SK-N-SH treated with all-trans-retinoic acid at 6 μM for 48 hours (cell line): Measurements from ENCODE around the gene RGL2.

Source experiments
- ATAC-seq: fragments of 200-7000 bp; cut with Tn5 transposase; 3 replicates; pipeline ENCODE4 v1.9.1; 2020; ENCODE audit warnings: mild to moderate bottlenecking, moderate library complexity
- BACH2 ChIP-seq: fragments of 250-450 bp; sonication (Bioruptor Pico); IDR thresholded peaks from 2 replicates; pipeline ENCODE4 v1.9.0; 2021; ENCODE audit warnings: mild to moderate bottlenecking, borderline replicate concordance
- CSDC2 ChIP-seq: fragments of 250-450 bp; sonication (Bioruptor Pico); IDR thresholded peaks from 2 replicates; pipeline ENCODE4 v1.5.0; 2020; ENCODE audit warnings: mild to moderate bottlenecking, moderate library complexity
- GLIS3 ChIP-seq: fragments of 250-450 bp; sonication (Bioruptor Pico); IDR thresholded peaks from 2 replicates; pipeline ENCODE4 v1.5.0; 2020; ENCODE audit warnings: mild to moderate bottlenecking, moderate library complexity
- ISL1 ChIP-seq: fragments of 250-450 bp; sonication (Bioruptor Pico); IDR thresholded peaks from 2 replicates; pipeline ENCODE4 v2.1.2; 2022; ENCODE audit warnings: mild to moderate bottlenecking, moderate library complexity
- OSR1 ChIP-seq: fragments of 250-450 bp; sonication (Bioruptor Pico); IDR thresholded peaks from 2 replicates; pipeline ENCODE4 v1.8.0; 2022; ENCODE audit warnings: moderate library complexity, mild to moderate bottlenecking, inconsistent platforms
- PPARA ChIP-seq: fragments of 250-450 bp; sonication (Bioruptor Pico); IDR thresholded peaks from 2 replicates; pipeline ENCODE4 v1.5.0; 2020; ENCODE audit warnings: mild to moderate bottlenecking, borderline replicate concordance
- RARB ChIP-seq: fragments of 250-450 bp; sonication (Bioruptor Pico); IDR thresholded peaks from 2 replicates; pipeline ENCODE4 v1.8.0; 2021; ENCODE audit warnings: mild to moderate bottlenecking, moderate library complexity
- SNAI2 ChIP-seq: fragments of 250-450 bp; sonication (Bioruptor Pico); IDR thresholded peaks from 2 replicates; pipeline ENCODE4 v1.5.0; 2020; ENCODE audit warnings: mild to moderate bottlenecking, moderate library complexity
- TCF4 ChIP-seq: fragments of 250-450 bp; sonication (Bioruptor Pico); IDR thresholded peaks from 2 replicates; pipeline ENCODE4 v1.8.0; 2021; ENCODE audit warnings: mild to moderate bottlenecking, moderate library complexity, borderline replicate concordance
- TOX ChIP-seq: fragments of 250-450 bp; sonication (Bioruptor Pico); IDR thresholded peaks from 2 replicates; pipeline ENCODE4 v1.8.0; 2021; ENCODE audit warnings: mild to moderate bottlenecking, moderate library complexity, borderline replicate concordance
- ZFP3 ChIP-seq: fragments of 250-450 bp; sonication (Bioruptor Pico); IDR thresholded peaks from 2 replicates; pipeline ENCODE4 v1.5.0; 2020; ENCODE audit warnings: mild to moderate bottlenecking, moderate library complexity
- ZFP30 ChIP-seq: fragments of 450-650 bp; formaldehyde crosslinking; IDR thresholded peaks from 2 replicates; pipeline ENCODE4 v1.5.0; 2022; ENCODE audit warnings: mild to moderate bottlenecking, moderate library complexity
- ZNF565 ChIP-seq: fragments of 450-650 bp; formaldehyde crosslinking; conservative IDR thresholded peaks from 2 replicates; pipeline ENCODE4 v1.5.0; 2020; ENCODE audit warnings: low read depth, mild to moderate bottlenecking, moderate library complexity
- ZNF70 ChIP-seq: fragments of 450-650 bp; formaldehyde crosslinking; IDR thresholded peaks from 2 replicates; pipeline ENCODE4 v1.5.0; 2020; ENCODE audit warnings: mild to moderate bottlenecking, moderate library complexity
- ZNF8 ChIP-seq: fragments of 450-650 bp; formaldehyde crosslinking; IDR thresholded peaks from 2 replicates; pipeline ENCODE4 v1.5.0; 2020; ENCODE audit warnings: mild to moderate bottlenecking, moderate library complexity
- TF ChIP-seq, protein P1 (sequence below): fragments of 250-450 bp; sonication (Bioruptor Pico); IDR thresholded peaks from 2 replicates; pipeline ENCODE4 v1.5.1; 2020; ENCODE audit warnings: low read depth, mild to moderate bottlenecking, moderate library complexity
- TF ChIP-seq, protein P2 (sequence below): fragments of 250-450 bp; sonication (Bioruptor Pico); IDR thresholded peaks from 2 replicates; pipeline ENCODE4 v1.5.0; 2020; ENCODE audit warnings: mild to moderate bottlenecking, moderate library complexity
- TF ChIP-seq, protein P3 (sequence below): fragments of 250-450 bp; sonication (Bioruptor Pico); IDR thresholded peaks from 2 replicates; pipeline ENCODE4 v1.8.0; 2021; ENCODE audit warnings: low read depth, mild to moderate bottlenecking, moderate library complexity, borderline replicate concordance
- TF ChIP-seq, protein P4 (sequence below): fragments of 250-450 bp; sonication (Bioruptor Pico); IDR thresholded peaks from 2 replicates; pipeline ENCODE4 v1.8.0; 2020; ENCODE audit warnings: mild to moderate bottlenecking, moderate library complexity, borderline replicate concordance

The RGL2 gene

DNA sequence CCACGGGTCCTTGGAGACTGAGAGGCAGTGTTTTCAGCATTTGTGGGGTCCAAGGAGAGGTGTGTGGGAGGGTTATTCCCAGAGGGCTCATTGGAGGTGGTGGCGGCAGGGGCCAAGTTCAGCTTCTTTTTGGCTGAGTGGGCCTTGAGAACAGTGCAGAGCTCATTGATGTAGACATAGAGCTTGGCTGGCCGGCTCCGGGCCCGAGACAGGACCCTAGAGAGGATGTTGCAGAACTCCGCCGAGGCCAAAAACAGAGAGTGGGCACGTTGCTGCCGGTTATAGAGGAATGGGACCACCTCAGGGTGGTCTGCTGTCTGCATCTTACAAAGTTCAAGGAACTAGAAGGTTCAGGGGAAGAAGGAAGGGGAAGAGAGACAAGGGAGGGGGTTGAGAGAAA is 22.5 kb upstream of the RGL2 start:
- ATAC-seq: no peak
- TF ChIP-seq, protein P1, sequence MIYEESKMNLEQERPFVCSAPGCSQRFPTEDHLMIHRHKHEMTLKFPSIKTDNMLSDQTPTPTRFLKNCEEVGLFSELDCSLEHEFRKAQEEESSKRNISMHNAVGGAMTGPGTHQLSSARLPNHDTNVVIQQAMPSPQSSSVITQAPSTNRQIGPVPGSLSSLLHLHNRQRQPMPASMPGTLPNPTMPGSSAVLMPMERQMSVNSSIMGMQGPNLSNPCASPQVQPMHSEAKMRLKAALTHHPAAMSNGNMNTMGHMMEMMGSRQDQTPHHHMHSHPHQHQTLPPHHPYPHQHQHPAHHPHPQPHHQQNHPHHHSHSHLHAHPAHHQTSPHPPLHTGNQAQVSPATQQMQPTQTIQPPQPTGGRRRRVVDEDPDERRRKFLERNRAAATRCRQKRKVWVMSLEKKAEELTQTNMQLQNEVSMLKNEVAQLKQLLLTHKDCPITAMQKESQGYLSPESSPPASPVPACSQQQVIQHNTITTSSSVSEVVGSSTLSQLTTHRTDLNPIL (CRISPR knock-in tag): no peak
- TF ChIP-seq ZNF565 (CRISPR knock-in tag) (no peak), CSDC2 (CRISPR knock-in tag) (no peak), ZNF8 (CRISPR knock-in tag) (no peak), TCF4 (CRISPR knock-in tag) (no peak), OSR1 (CRISPR knock-in tag) (no peak), ZNF70 (CRISPR knock-in tag) (no peak), SNAI2 (CRISPR knock-in tag) (no peak), ZFP3 (no peak), ZFP30 (no peak), TOX (CRISPR knock-in tag) (no peak), GLIS3 (CRISPR knock-in tag) (no peak), RARB (no peak)
- TF ChIP-seq, all 23 proteins: peak for 0

DNA sequence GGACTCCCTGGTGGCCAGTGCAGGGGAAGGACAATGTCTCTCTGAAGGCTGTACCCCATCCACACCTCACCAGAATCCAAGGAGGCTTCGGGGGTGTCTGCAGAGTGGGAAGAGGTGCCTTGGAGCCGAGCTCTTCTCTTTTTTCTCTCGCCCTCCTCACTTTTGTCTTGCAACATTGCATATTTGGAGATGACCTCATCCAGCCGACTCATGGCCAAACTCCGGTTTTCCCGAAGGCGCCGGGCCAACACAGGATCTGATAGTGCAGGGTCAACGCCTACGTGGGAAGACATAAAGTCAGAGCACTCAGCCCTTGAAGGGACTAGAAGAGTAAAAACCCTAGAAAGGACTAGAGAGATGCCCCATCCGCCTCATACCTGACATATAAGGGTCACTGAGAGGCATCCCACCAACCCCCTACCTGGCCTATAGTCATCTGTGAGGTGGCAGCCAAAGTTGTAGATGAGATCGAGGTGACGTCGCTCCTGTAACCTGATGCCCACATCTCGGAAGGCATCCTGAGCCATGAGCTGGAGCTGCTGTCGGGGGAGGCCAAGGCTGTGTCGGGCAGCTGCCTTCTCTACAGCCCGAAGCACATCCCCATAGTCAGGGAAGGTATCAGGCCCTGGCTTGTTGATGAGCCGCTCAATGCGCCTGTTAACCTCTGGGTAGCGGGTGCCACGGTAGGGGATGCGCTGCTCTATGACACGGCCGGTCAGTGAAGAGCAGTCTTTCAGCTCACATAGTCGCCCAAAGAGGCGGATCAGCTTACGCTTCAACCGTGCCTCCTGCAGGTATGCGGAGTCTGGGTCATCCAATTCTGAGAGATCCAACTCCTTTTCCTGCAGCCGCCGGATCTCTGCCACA is 21.8 kb upstream of the RGL2 start:
- peak; percentile 4; the same call in 2 of the 3 replicates for ATAC-seq
- TF ChIP-seq ISL1 (CRISPR knock-in tag): peak; percentile 8; the same call in 1 of the 2 replicates
- TF ChIP-seq, protein P2, sequence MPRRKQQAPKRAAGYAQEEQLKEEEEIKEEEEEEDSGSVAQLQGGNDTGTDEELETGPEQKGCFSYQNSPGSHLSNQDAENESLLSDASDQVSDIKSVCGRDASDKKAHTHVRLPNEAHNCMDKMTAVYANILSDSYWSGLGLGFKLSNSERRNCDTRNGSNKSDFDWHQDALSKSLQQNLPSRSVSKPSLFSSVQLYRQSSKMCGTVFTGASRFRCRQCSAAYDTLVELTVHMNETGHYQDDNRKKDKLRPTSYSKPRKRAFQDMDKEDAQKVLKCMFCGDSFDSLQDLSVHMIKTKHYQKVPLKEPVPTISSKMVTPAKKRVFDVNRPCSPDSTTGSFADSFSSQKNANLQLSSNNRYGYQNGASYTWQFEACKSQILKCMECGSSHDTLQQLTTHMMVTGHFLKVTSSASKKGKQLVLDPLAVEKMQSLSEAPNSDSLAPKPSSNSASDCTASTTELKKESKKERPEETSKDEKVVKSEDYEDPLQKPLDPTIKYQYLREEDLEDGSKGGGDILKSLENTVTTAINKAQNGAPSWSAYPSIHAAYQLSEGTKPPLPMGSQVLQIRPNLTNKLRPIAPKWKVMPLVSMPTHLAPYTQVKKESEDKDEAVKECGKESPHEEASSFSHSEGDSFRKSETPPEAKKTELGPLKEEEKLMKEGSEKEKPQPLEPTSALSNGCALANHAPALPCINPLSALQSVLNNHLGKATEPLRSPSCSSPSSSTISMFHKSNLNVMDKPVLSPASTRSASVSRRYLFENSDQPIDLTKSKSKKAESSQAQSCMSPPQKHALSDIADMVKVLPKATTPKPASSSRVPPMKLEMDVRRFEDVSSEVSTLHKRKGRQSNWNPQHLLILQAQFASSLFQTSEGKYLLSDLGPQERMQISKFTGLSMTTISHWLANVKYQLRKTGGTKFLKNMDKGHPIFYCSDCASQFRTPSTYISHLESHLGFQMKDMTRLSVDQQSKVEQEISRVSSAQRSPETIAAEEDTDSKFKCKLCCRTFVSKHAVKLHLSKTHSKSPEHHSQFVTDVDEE (CRISPR knock-in tag): no peak

DNA sequence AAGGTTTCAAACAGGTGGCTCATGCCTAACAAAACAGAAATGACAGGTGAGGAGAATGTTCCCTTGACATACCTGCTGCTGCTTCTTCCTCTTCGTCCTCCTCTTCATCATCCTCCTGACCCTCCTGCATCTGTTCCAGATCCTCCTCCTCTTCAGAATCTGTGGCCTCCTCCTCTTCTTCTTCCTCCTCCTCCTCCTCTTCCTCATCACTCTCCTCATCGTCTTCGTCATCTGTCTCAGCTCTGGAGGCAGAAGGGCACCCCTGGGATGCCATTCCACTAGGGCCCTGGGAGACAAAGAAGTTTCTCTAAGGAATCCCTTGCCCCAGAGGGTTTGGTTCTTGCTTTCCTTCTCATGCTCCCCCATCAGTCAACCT is 21.2 kb upstream of the RGL2 start:
- no peak for ATAC-seq
- TF ChIP-seq CSDC2 (CRISPR knock-in tag): no peak

DNA sequence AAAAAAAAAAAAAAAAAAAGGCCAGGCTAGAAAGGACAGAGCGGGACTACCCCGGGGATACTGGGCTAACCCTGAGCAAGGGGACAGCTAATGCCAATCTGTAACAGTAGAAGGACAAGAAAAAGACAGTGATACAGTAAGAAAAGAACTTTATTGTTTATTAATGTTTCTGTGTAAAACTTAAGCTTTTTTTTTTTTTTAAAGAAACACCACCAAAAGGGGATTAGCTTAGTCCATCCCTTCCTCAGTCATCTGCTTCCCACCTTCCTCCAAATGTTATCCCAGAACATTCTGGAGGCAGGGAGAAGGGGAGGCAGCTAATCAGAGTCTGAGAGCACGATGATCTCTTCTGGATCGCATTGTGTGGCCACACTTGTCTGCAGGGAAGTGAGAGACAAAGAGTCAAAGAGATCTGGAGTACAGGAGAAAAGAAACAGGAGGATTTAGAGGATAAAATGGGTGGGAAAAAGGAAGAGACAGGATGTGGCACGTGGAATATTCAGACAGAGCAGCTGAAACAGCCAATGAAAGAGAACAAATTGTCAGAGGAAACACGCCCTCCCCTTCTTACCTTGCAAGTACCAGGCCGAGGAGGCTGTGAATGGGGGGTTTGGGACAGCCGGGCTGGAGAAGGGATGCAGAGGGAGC is 19.8 kb upstream of the RGL2 start:
- TF ChIP-seq, protein P1 (CRISPR knock-in tag): no peak
- TF ChIP-seq OSR1 (CRISPR knock-in tag): no peak

DNA sequence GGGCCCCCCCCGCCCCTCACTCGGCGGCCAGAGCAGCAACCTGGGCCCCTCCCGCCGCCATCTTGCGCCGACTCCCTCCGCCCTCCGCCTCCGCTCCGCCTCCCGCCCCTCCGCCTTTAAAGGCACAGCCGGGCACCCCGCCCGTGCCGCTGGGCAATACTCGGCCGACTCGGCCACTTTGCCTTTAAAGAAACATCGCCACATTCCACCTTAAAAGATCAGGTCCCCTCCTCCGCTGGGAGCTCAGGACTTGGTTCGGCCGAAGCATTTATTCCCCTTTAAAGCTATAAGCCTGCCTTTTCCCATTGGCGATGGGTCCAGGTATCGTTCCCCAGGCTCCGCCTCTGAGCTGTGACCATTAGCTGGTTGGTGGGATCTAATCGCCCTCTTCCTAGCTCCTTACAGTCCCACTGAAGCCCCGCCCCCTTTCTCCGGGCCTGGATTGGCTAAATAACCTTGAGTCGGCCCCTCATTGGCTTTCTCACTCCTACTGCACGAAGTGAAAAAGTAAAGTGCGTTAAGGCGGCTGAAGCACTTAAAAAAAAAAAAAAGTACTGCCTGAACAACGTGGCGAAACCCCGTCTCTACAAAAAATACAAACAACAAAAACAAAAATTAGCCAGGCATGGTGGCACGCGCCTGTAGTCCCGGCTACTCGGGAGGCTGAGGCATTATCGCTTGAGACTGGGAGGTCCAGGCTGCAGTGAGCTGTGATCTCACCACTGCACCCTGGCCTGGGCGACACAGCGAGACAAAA is 19.1 kb upstream of the RGL2 start, which contains the start of gene ZBTB22:
Gene ZBTB22 (minus strand): TSS at position 76 of the 757 bp plus-strand sequence. CDS start 828 bp downstream, outside the sequence.
- peak; percentile 82 for ATAC-seq
- TF ChIP-seq, protein P3, sequence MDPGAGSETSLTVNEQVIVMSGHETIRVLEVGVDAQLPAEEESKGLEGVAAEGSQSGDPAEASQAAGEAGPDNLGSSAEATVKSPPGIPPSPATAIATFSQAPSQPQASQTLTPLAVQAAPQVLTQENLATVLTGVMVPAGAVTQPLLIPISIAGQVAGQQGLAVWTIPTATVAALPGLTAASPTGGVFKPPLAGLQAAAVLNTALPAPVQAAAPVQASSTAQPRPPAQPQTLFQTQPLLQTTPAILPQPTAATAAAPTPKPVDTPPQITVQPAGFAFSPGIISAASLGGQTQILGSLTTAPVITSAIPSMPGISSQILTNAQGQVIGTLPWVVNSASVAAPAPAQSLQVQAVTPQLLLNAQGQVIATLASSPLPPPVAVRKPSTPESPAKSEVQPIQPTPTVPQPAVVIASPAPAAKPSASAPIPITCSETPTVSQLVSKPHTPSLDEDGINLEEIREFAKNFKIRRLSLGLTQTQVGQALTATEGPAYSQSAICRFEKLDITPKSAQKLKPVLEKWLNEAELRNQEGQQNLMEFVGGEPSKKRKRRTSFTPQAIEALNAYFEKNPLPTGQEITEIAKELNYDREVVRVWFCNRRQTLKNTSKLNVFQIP (CRISPR knock-in tag): no peak
- TF ChIP-seq, protein P2 (CRISPR knock-in tag): no peak
- TF ChIP-seq RARB (no peak), CSDC2 (CRISPR knock-in tag) (no peak), PPARA (CRISPR knock-in tag) (no peak), ZNF8 (CRISPR knock-in tag) (no peak), TCF4 (CRISPR knock-in tag) (no peak), BACH2 (no peak)
- TF ChIP-seq, protein P4, sequence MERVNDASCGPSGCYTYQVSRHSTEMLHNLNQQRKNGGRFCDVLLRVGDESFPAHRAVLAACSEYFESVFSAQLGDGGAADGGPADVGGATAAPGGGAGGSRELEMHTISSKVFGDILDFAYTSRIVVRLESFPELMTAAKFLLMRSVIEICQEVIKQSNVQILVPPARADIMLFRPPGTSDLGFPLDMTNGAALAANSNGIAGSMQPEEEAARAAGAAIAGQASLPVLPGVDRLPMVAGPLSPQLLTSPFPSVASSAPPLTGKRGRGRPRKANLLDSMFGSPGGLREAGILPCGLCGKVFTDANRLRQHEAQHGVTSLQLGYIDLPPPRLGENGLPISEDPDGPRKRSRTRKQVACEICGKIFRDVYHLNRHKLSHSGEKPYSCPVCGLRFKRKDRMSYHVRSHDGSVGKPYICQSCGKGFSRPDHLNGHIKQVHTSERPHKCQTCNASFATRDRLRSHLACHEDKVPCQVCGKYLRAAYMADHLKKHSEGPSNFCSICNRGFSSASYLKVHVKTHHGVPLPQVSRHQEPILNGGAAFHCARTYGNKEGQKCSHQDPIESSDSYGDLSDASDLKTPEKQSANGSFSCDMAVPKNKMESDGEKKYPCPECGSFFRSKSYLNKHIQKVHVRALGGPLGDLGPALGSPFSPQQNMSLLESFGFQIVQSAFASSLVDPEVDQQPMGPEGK (CRISPR knock-in tag): no peak

More for the DNA sequence above, 19.8 kb upstream of the RGL2 start:
- no peak for ATAC-seq
